C4-2B (cell line): ENCODE data around the gene TRAF3IP3.

Experiments used
- H3K27ac ChIP-seq: fragments of 450-650 bp; 2 replicates; pipeline ENCODE4 v1.5.1; 2017
- ZFX ChIP-seq: fragments of 450-650 bp; IDR thresholded peaks from 2 replicates; pipeline ENCODE4 v1.6.1; 2017
- TF ChIP-seq, protein P1 (sequence below): fragments of 450-650 bp; conservative IDR thresholded peaks from 2 replicates; pipeline ENCODE4 v1.5.1; 2017; ENCODE audit warnings: mild to moderate bottlenecking

The TRAF3IP3 gene

DNA sequence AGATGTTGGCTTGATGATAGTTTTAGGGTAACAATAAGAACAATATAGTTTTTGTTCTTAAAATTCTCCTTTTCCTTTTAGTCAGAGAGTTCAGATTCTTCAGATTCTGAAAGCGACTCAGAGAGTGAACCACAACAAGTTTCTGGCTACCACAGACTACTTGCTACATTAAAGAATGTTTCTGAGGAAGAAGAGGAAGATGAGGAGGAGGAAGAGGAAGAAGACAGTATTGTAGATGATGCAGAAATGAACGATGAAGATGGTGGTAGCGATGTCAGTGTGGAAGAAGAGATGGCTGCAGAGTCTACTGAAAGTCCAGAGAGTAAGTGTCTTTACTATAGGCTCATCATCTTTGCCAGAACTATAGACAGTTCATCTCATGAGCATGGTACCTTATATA lies 74.9 kb downstream of the TRAF3IP3 start:
- no peak overlapping the region for H3K27ac ChIP-seq
- TF ChIP-seq, protein P1, sequence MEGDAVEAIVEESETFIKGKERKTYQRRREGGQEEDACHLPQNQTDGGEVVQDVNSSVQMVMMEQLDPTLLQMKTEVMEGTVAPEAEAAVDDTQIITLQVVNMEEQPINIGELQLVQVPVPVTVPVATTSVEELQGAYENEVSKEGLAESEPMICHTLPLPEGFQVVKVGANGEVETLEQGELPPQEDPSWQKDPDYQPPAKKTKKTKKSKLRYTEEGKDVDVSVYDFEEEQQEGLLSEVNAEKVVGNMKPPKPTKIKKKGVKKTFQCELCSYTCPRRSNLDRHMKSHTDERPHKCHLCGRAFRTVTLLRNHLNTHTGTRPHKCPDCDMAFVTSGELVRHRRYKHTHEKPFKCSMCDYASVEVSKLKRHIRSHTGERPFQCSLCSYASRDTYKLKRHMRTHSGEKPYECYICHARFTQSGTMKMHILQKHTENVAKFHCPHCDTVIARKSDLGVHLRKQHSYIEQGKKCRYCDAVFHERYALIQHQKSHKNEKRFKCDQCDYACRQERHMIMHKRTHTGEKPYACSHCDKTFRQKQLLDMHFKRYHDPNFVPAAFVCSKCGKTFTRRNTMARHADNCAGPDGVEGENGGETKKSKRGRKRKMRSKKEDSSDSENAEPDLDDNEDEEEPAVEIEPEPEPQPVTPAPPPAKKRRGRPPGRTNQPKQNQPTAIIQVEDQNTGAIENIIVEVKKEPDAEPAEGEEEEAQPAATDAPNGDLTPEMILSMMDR = no peak
- TF ChIP-seq ZFX = no peak

DNA sequence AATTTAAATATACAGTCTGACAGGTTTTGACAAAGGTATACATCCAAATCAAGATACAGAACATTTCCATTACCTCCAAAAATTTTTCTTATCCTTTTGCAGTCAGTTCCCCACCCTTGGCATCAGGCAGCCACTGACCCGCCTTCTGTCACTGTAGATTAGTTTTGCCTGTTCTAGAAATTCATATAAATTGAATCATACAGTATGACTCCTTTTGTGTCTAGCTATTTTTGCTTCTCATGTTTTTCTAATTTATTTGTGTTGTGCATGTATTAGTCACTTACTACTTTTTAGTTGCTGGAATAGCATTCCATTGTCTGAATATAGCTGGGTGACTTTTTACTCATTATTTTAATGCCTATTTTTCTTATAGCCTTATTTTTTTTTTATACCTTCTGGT lies 75.8 kb downstream of the TRAF3IP3 start:
- no peak overlapping the region for H3K27ac ChIP-seq
- TF ChIP-seq, protein P1 = no peak
- no peak for TF ChIP-seq ZFX
